Endothelial cell of umbilical vein (primary cell): ENCODE results near the gene UNC5A. TPM values are rescaled to one million over a fixed set of nuclear protein-coding genes. Genes with fewer than 3 reads are reported as not detected.

Source experiments
- BruUV-seq: library from RNA; stranded (reverse); fragments of 400-500 nt; replicated peaks from 2 replicates; lab custom pipeline; 2021; lab: Mats Ljungman, UMichigan
- CTCF ChIA-PET: fragments of 300-600, 350-600 bp; sonication (Branson Sonifier 250); formaldehyde crosslinking; loops from one replicate; lab custom pipeline; 2021; ENCODE audit warnings: antibody characterized with exemption, inconsistent platforms; lab: Charles Lee
- POLR2A ChIA-PET: fragments of 300-600, 350-600 bp; sonication (Branson Sonifier 250); formaldehyde crosslinking; loops from one replicate; lab custom pipeline; 2021; ENCODE audit warnings: antibody characterized with exemption, inconsistent platforms; lab: Charles Lee
- DNase-seq: peaks from one replicate; pipeline ENCODE4 v3.0.0-alpha.2; 2011; ENCODE audit warnings: low read depth, low spot score
- FAIRE-seq: peaks from 2 replicates; lab custom pipeline; 2011; peaks lifted over from hg19 to GRCh38; lab: Jason Lieb, UNC
- H2AFZ ChIP-seq: 2 replicates; pipeline ENCODE4 v1.6.0; 2012; ENCODE audit warnings: low read depth, low read length, control low read depth, inconsistent platforms
- H3K27ac ChIP-seq: 2 replicates; pipeline ENCODE4 v1.5.1; 2011; ENCODE audit warnings: low read depth, mild to moderate bottlenecking, control low read depth, low read length, moderate library complexity; ENCODE audit not compliant: insufficient read depth
- H3K27me3 ChIP-seq, 2 experiments: 2 replicates each; pipeline versions ENCODE4 v1.6.0 to v1.6.1; 2011; ENCODE audit warnings: low read length in 2 of 2, mixed read lengths in 1 of 2; ENCODE audit not compliant: control insufficient read depth in 2 of 2, insufficient read depth in 2 of 2
- H3K36me3 ChIP-seq, 2 experiments: 2 replicates in 1 of 2; 3 replicates in 1 of 2; pipeline ENCODE4 v1.5.1; 2011; ENCODE audit warnings: low read length in 2 of 2, mild to moderate bottlenecking in 1 of 2, moderate library complexity in 1 of 2; ENCODE audit not compliant: control insufficient read depth in 2 of 2, insufficient read depth in 2 of 2; ENCODE audit errors: extremely low read depth in 1 of 2
- H3K4me1 ChIP-seq: 3 replicates; pipeline ENCODE4 v1.5.1; 2011; ENCODE audit warnings: mild to moderate bottlenecking, low read length; ENCODE audit not compliant: control insufficient read depth, insufficient read depth; ENCODE audit errors: extremely low read depth
- H3K4me2 ChIP-seq: 2 replicates; pipeline ENCODE4 v1.6.1; 2011; ENCODE audit warnings: low read length, control low read depth, mixed read lengths; ENCODE audit not compliant: insufficient read depth
- H3K4me3 ChIP-seq, 3 experiments: fragments of 200-600 bp in 1 of 3; sonication (generic), shearing (Covaris generic) in 1 of 3; replicated peaks in 1 of 3; 2 replicates each; pipeline ENCODE4 v1.5.1; 2011 to 2016; ENCODE audit warnings: control low read depth in 3 of 3, low read length in 3 of 3, mild to moderate bottlenecking in 2 of 3, inconsistent platforms in 1 of 3, low read depth in 1 of 3, moderate library complexity in 1 of 3; ENCODE audit not compliant: insufficient read depth in 1 of 3
- H3K79me2 ChIP-seq: 2 replicates; pipeline ENCODE4 v1.6.0; 2012; ENCODE audit warnings: low read length, inconsistent platforms; ENCODE audit not compliant: control insufficient read depth, insufficient read depth
- H3K9ac ChIP-seq: replicated peaks from 2 replicates; pipeline ENCODE3; 2011; ENCODE audit warnings: low read length, control low read depth; ENCODE audit not compliant: insufficient read depth; ENCODE audit errors: extremely low read depth
- H3K9me1 ChIP-seq: replicated peaks from 3 replicates; pipeline ENCODE4 v1.6.0; 2011; ENCODE audit warnings: mild to moderate bottlenecking, low read length; ENCODE audit not compliant: control insufficient read depth, insufficient read depth; ENCODE audit errors: extremely low read depth
- H3K9me3 ChIP-seq: replicated peaks from 2 replicates; pipeline ENCODE4 v1.5.1; 2012; ENCODE audit warnings: low read length, inconsistent platforms; ENCODE audit not compliant: control insufficient read depth, insufficient read depth
- H4K20me1 ChIP-seq: replicated peaks from 2 replicates; pipeline ENCODE3; 2011; ENCODE audit warnings: mild to moderate bottlenecking, low read length; ENCODE audit not compliant: control insufficient read depth, insufficient read depth; ENCODE audit errors: extremely low read depth
- EZH2 ChIP-seq: IDR thresholded peaks from 2 replicates; pipeline ENCODE4 v1.6.1; 2012; ENCODE audit warnings: borderline replicate concordance, low read depth, mild to moderate bottlenecking, moderate library complexity, low read length, inconsistent platforms; ENCODE audit not compliant: severe bottlenecking
- FOS ChIP-seq: IDR thresholded peaks from 2 replicates; pipeline ENCODE4 v1.6.1; 2011; ENCODE audit warnings: mild to moderate bottlenecking, low read length, moderate library complexity, borderline replicate concordance; ENCODE audit not compliant: insufficient read depth
- GATA2 ChIP-seq: IDR thresholded peaks from 2 replicates; pipeline ENCODE4 v1.7.0; 2011; ENCODE audit warnings: low read depth, mild to moderate bottlenecking, moderate library complexity, mixed read lengths, low read length; ENCODE audit not compliant: insufficient read length, insufficient read depth
- JUN ChIP-seq: IDR thresholded peaks from 2 replicates; pipeline ENCODE4 v1.6.1; 2011; ENCODE audit warnings: borderline replicate concordance, low read depth; ENCODE audit not compliant: insufficient read length, insufficient read depth
- MAX ChIP-seq: IDR thresholded peaks from 2 replicates; pipeline ENCODE4 v1.6.1; 2011; ENCODE audit not compliant: insufficient read depth, insufficient read length
- MYC ChIP-seq: IDR thresholded peaks from one replicate; pipeline ENCODE4 v1.6.1; 2011; ENCODE audit warnings: mild to moderate bottlenecking, low read depth, low read length
- POLR2A ChIP-seq: IDR thresholded peaks from 2 replicates; pipeline ENCODE4 v1.6.1; 2012; ENCODE audit warnings: low read depth, mild to moderate bottlenecking, control low read depth, low read length
- POLR2AphosphoS5 ChIP-seq: IDR thresholded peaks from 2 replicates; pipeline ENCODE4 v1.6.1; 2012; ENCODE audit warnings: low read depth, mild to moderate bottlenecking, control low read depth, low read length, moderate library complexity; ENCODE audit not compliant: insufficient read depth
- dilution Hi-C: fragments of 300-500 bp; cut with MboI; formaldehyde crosslinking; loops from one replicate; pipeline ENCODE4 v1.15.0; 2019; ENCODE audit warnings: low sequenced_read_pairs; ENCODE audit not compliant: extremely low pct_ligation_motif_present
- intact Hi-C: fragments of 100-400 bp; cut with micrococcal nuclease; formaldehyde crosslinking; loops from one replicate; pipeline ENCODE4 v1.10.0; 2022
- polyA plus RNA-seq, 4 experiments: library from polyadenylated mRNA; depleted of rRNA in 3 of 4; stranded (reverse) in 3 of 4; unstranded in 1 of 4; fragments of >200 nt; gene quantifications; 2 replicates each; pipeline versions ENCODE4 v1.2.1 to v1.2.3, GENCODE V29; 2011 to 2012; ENCODE audit warnings: missing spikeins in 1 of 4
- total RNA-seq: library from RNA; stranded (reverse); gene quantifications from 2 replicates; pipeline ENCODE4 v1.2.3, GENCODE V29; 2021
- TF ChIP-seq, protein P1 (sequence below), 2 donors: IDR thresholded peaks; 1 replicate in 1 of 2; 2 replicates in 1 of 2; pipeline ENCODE4 v1.5.1; 2011; ENCODE audit warnings: low read length in 2 of 2, mild to moderate bottlenecking in 2 of 2, moderate library complexity in 2 of 2, control low read depth in 1 of 2, inconsistent platforms in 1 of 2, low read depth in 1 of 2; ENCODE audit not compliant: insufficient read depth in 1 of 2; ENCODE audit errors: extremely low read depth in 1 of 2

Gene UNC5A
- total and polyA plus RNA-seq, 2 donors (not counting 3 experiments of a cell fraction or from before 2014, with no cell fraction given): 0.08 to 0.22 TPM

- Histone ChIP-seq H3K79me2 (no peaks in the 10 kb centered on the region), H3K27me3 (peaks cover 0 to 3% of the 10 kb centered on the region in 2 experiments), H3K9me3 (no peaks in the 10 kb centered on the region), H3K36me3 (no peaks in the 10 kb centered on the region), H3K9me1 (no peaks in the 10 kb centered on the region), H3K4me1 (no peaks in the 10 kb centered on the region), H4K20me1 (no peaks in the 10 kb centered on the region), H2AFZ (no peak overlapping the region), H3K27ac (no peak overlapping the region), H3K4me2 (no peak overlapping the region), H3K9ac (no peak overlapping the region), H3K4me3 (no peak overlapping the region)
- BruUV-seq: no TSS peak
- ChIA-PET CTCF (interaction anchor here (2.0 kb wide), 1 partner anchor 222 kb away, joined by 5 read pairs; no protein-coding TSS in a partner anchor), POLR2A (no interaction called here)
- intact Hi-C loops (loop anchor here (10.0 kb wide), 1 partner anchor 218 kb away; no protein-coding TSS in a partner anchor), dilution Hi-C loops (no loop called here)
- FAIRE-seq (no peak), DNase-seq (no peak)
- no peak for TF ChIP-seq JUN
- TF ChIP-seq, protein P1, sequence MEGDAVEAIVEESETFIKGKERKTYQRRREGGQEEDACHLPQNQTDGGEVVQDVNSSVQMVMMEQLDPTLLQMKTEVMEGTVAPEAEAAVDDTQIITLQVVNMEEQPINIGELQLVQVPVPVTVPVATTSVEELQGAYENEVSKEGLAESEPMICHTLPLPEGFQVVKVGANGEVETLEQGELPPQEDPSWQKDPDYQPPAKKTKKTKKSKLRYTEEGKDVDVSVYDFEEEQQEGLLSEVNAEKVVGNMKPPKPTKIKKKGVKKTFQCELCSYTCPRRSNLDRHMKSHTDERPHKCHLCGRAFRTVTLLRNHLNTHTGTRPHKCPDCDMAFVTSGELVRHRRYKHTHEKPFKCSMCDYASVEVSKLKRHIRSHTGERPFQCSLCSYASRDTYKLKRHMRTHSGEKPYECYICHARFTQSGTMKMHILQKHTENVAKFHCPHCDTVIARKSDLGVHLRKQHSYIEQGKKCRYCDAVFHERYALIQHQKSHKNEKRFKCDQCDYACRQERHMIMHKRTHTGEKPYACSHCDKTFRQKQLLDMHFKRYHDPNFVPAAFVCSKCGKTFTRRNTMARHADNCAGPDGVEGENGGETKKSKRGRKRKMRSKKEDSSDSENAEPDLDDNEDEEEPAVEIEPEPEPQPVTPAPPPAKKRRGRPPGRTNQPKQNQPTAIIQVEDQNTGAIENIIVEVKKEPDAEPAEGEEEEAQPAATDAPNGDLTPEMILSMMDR (IDR thresholded peaks at IDR 0.05; ENCODE audit: extremely low read depth in 1 of 2, insufficient read depth in 1 of 2, low read depth in 1 of 2, low read length in 2 of 2): no peak
Measured at GRCh38 chr5:176882567-176882903, 72.2 kb downstream of the UNC5A start.

- peaks cover 0 to 3% of the 10 kb centered on the region in 2 experiments for H3K27me3 ChIP-seq
- H3K4me2 ChIP-seq: no peak overlapping the region
- no peak overlapping the region for H3K9ac ChIP-seq
- H4K20me1 ChIP-seq: no peaks in the 10 kb centered on the region
- dilution Hi-C loops (no loop called here), intact Hi-C loops (loop anchor here (10.0 kb wide), 1 partner anchor 219 kb away; no protein-coding TSS in a partner anchor)
- no TSS peak for BruUV-seq
- DNase-seq (no peak), FAIRE-seq (no peak)
- POLR2A ChIA-PET: no interaction called here
- H3K4me1 ChIP-seq: no peaks in the 10 kb centered on the region
- no peak overlapping the region for H3K4me3 ChIP-seq
- H3K36me3 ChIP-seq: no peaks in the 10 kb centered on the region
- H3K27ac ChIP-seq: no peak overlapping the region
- CTCF ChIA-PET: interaction anchor here (2.0 kb wide), 1 partner anchor 223 kb away, joined by 5 read pairs; no protein-coding TSS in a partner anchor
- no peak overlapping the region for H2AFZ ChIP-seq
- no peaks in the 10 kb centered on the region for H3K9me3 ChIP-seq
- TF ChIP-seq MAX (no peak), FOS (no peak), POLR2AphosphoS5 (no peak), POLR2A (no peak), MYC (no peak), GATA2 (no peak), EZH2 (no peak), JUN (no peak)
- TF ChIP-seq, protein P1 (IDR thresholded peaks at IDR 0.05; ENCODE audit: extremely low read depth in 1 of 2, insufficient read depth in 1 of 2, low read depth in 1 of 2, low read length in 2 of 2): no peak
- H3K9me1 ChIP-seq: no peaks in the 10 kb centered on the region
- H3K79me2 ChIP-seq: no peaks in the 10 kb centered on the region
Measured at GRCh38 chr5:176883700-176884570, 73.6 kb downstream of the UNC5A start.
